C4-2B (cell line): ENCODE measurements around the gene SYK.

Experiments used
- ZFX ChIP-seq: fragments of 450-650 bp; IDR thresholded peaks from 2 replicates; pipeline ENCODE4 v1.6.1; 2017
- TF ChIP-seq, protein P1 (sequence below): fragments of 450-650 bp; conservative IDR thresholded peaks from 2 replicates; pipeline ENCODE4 v1.5.1; 2017; ENCODE audit warnings: mild to moderate bottlenecking

DNA sequence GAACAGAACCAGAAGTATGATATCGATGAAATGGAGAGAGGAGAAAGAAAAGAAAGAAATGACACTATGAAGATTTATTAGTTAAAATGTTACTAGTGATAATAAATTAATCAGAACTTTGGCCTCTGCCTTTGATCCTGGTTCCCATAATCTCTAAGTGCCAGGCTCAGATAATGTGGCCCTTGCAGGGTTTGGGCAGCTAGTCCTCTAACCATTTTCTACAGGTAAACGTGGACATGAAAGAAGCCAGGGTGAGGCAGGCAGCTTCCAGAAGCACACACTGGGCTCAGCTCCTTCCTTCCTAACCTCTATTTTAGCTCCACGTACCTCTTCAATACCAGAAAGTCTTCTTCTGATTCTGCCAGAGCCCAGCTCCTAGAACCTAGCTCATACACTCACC, 30.6 kb downstream of the SYK start:
- TF ChIP-seq, protein P1, sequence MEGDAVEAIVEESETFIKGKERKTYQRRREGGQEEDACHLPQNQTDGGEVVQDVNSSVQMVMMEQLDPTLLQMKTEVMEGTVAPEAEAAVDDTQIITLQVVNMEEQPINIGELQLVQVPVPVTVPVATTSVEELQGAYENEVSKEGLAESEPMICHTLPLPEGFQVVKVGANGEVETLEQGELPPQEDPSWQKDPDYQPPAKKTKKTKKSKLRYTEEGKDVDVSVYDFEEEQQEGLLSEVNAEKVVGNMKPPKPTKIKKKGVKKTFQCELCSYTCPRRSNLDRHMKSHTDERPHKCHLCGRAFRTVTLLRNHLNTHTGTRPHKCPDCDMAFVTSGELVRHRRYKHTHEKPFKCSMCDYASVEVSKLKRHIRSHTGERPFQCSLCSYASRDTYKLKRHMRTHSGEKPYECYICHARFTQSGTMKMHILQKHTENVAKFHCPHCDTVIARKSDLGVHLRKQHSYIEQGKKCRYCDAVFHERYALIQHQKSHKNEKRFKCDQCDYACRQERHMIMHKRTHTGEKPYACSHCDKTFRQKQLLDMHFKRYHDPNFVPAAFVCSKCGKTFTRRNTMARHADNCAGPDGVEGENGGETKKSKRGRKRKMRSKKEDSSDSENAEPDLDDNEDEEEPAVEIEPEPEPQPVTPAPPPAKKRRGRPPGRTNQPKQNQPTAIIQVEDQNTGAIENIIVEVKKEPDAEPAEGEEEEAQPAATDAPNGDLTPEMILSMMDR, result no peak
- TF ChIP-seq ZFX, result no peak
